Aorta (tissue), 5 donors: ENCODE data around the gene ESF1. TPM values are rescaled to one million over a fixed set of nuclear protein-coding genes. Genes with fewer than 3 reads are reported as not detected.
A peak's percentile ranks its signal among the peaks of the same experiment; 100 is the strongest.

Source experiments
- ATAC-seq: fragments of 200-7000 bp; cut with Tn5 transposase; one replicate; pipeline ENCODE4 v1.9.1; 2022; ENCODE audit warnings: moderate library complexity; ENCODE audit not compliant: low FRiP score
- DNase-seq, 2 donors: peaks; one replicate each; pipeline ENCODE4 v3.0.0-alpha.2; 2020
- H3K27ac ChIP-seq, 2 donors: one replicate each; pipeline ENCODE4 v1.5.1; 2013; ENCODE audit warnings: low read length in 2 of 2, mild to moderate bottlenecking in 2 of 2, moderate library complexity in 2 of 2, control low read depth in 1 of 2, inconsistent platforms in 1 of 2, low read depth in 1 of 2
- H3K27me3 ChIP-seq, 2 donors: one replicate each; pipeline ENCODE4 v1.6.1; 2013; ENCODE audit warnings: control low read depth in 1 of 2, low read length in 1 of 2, mild to moderate bottlenecking in 1 of 2, moderate library complexity in 1 of 2; ENCODE audit not compliant: insufficient read depth in 2 of 2, control insufficient read depth in 1 of 2
- H3K36me3 ChIP-seq, 2 donors: one replicate each; pipeline ENCODE4 v1.6.1; 2013; ENCODE audit warnings: control low read depth in 1 of 2, low read length in 1 of 2, mild to moderate bottlenecking in 1 of 2; ENCODE audit not compliant: insufficient read depth in 2 of 2, control insufficient read depth in 1 of 2
- H3K4me1 ChIP-seq, 2 donors: one replicate each; pipeline ENCODE4 v1.6.1; 2013; ENCODE audit warnings: low read length in 2 of 2, control low read depth in 1 of 2, mild to moderate bottlenecking in 1 of 2, moderate library complexity in 1 of 2; ENCODE audit not compliant: insufficient read depth in 2 of 2, control insufficient read depth in 1 of 2
- H3K4me3 ChIP-seq, 2 donors: one replicate each; pipeline ENCODE4 v1.5.1; 2013; ENCODE audit warnings: low read length in 2 of 2, control low read depth in 1 of 2, mild to moderate bottlenecking in 1 of 2
- H3K9me3 ChIP-seq: one replicate; pipeline ENCODE4 v1.6.1; 2013; ENCODE audit warnings: mild to moderate bottlenecking, low read length; ENCODE audit not compliant: control insufficient read depth
- WGBS, 2 donors: extraction: QIAGEN DNeasy Blood & Tissue Kit; methylation state at CpG; one replicate each; pipeline ENCODE4 v1.1.7; 2013; 5-methylcytosine and 5-hydroxymethylcytosine counted together
- intact Hi-C, 2 donors: fragments of 100-400 bp; cut with DNase I; formaldehyde crosslinking; loops; one replicate each; pipeline versions ENCODE4 v1.14.2 to v1.15.0; 2022
- polyA plus RNA-seq, 2 donors: library from polyadenylated mRNA; stranded (reverse); fragments of 200-250 nt; gene quantifications; one replicate each; pipeline ENCODE4 v1.2.3, GENCODE V29; 2013
- total RNA-seq, 2 donors: library from RNA; stranded (reverse); fragmentation: NEBNext Ultra II Directional; extraction: Animal tissue kit (Norgen Biotek cat#: 25700); gene quantifications; one replicate each; pipeline ENCODE4 v1.2.1, GENCODE V29; 2021
- donor health status: healthy with polysubstance abuse.
- donor health status: Bipolar disorder and iron deficiency.
- donor health status: DM: no; HTN: no; CAD: no.
- donor health status: DM: no; HTN: no; CAD: no.
- donor health status: DM: yes; HTN: yes; CAD: no.

ESF1 gene
- total and polyA plus RNA-seq, 4 donors = 6.8 to 18.2 (median 14.3) TPM

GRCh38 chr20:13816757-13817156 lies 32.0 kb upstream of the ESF1 start:
- Histone ChIP-seq H3K27ac (no peak overlapping the region), H3K4me1 (no peaks in the 10 kb centered on the region), H3K36me3 (peaks cover 3 to 6% of the 10 kb centered on the region in 2 donors), H3K27me3 (no peaks in the 10 kb centered on the region), H3K4me3 (no peak overlapping the region), H3K9me3 (peaks cover 1% of the 10 kb centered on the region)
- intact Hi-C loops = no loop called here
- ATAC-seq = no peak
- DNase-seq = no peak
- 74 to 77% methylated on average over 3 of the region's 3 CpGs for WGBS, 2 donors

DNA sequence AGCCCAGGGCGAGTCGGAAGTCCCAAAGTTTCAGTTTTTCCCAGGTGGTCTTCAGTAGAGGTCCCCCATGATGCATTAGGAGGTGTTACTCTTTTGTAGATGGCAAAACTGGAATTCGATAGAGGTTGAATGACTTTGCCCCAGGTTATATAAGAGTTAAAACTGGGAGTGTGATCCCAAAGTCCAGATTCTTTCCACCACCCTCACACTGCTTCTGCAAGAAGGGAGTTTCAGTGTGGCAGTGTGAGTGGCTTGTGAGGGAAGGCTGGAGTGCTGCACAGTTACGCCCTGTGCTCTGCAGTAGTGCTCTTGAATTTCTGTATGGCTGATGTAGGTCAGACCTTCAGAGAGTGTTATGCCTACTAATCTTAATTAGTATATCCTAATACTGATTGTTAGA lies 30.0 kb upstream of the ESF1 start:
- DNase-seq (no peak), ATAC-seq (no peak)
- H3K9me3 ChIP-seq = no peaks in the 10 kb centered on the region
- H3K36me3 ChIP-seq = peaks cover 10 to 14% of the 10 kb centered on the region in 2 donors
- intact Hi-C loops = no loop called here
- no peak overlapping the region for H3K4me3 ChIP-seq
- no peaks in the 10 kb centered on the region for H3K27me3 ChIP-seq
- 81 to 84% methylated on average over 4 of the region's 4 CpGs for WGBS, 2 donors
- H3K27ac ChIP-seq = no peak overlapping the region
- H3K4me1 ChIP-seq = no peaks in the 10 kb centered on the region

DNA sequence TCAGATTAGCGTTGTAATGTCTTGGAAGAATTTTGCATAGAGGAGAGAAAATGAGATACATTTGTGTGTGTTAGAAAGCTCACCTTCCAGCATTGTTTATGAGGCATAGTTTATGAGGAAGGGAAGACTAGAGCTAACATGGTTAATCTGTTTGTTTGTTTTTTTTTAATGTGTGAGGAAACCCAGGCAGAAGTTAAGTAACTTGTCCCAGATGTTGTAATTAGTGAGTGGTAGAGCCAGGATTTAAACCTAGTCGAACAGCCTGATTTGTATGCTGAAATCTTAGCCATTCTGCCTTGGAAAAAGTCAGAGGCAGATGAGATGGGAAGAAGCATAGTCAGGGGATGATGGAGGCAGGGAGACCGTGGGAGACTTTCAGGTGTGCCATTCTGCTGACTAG lies 29.2 kb upstream of the ESF1 start:
- no peaks in the 10 kb centered on the region for H3K9me3 ChIP-seq
- H3K27me3 ChIP-seq = no peaks in the 10 kb centered on the region
- peaks cover 17 to 18% of the 10 kb centered on the region in 2 donors for H3K36me3 ChIP-seq
- no peak overlapping the region for H3K4me3 ChIP-seq
- 50 to 67% methylated on average over 3 of the region's 3 CpGs for WGBS, 2 donors
- no peak for DNase-seq
- no peak for ATAC-seq
- H3K27ac ChIP-seq = no peak overlapping the region
- intact Hi-C loops = no loop called here
- no peaks in the 10 kb centered on the region for H3K4me1 ChIP-seq

- Histone ChIP-seq H3K4me1 (no peaks in the 10 kb centered on the region), H3K9me3 (no peaks in the 10 kb centered on the region), H3K27ac (no peak overlapping the region), H3K4me3 (no peak overlapping the region), H3K36me3 (peaks cover 18 to 20% of the 10 kb centered on the region in 2 donors), H3K27me3 (no peaks in the 10 kb centered on the region)
- ATAC-seq (no peak), DNase-seq (no peak)
- intact Hi-C loops = no loop called here
Measured at GRCh38 chr20:13810446-13810845, 25.7 kb upstream of the ESF1 start.

DNA sequence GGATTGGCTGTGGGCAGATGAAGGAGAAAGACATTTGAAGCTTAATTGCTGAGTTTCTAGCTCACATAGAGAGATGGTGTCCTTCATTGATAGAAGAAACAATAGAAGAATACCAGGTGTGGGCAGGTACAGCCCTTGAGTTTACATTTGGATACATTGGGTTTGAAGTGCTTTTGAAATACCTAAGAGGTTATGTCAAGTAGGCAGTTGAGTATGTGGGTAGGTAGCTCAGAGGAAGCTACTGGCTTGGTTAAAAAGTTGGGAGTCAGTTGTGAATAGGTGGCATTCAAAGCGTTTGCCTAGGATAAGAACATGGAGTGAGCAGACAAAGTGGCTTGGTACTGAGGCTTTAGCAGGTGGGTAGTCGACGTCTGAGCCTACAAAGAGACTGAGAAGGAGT lies 25.1 kb upstream of the ESF1 start:
- DNase-seq (no peak), ATAC-seq (no peak)
- intact Hi-C loops = no loop called here
- 92 to 94% methylated on average over 3 of the region's 3 CpGs for WGBS, 2 donors
- Histone ChIP-seq H3K27ac (no peak overlapping the region), H3K36me3 (peaks cover 16 to 20% of the 10 kb centered on the region in 2 donors), H3K27me3 (no peaks in the 10 kb centered on the region), H3K4me3 (no peak overlapping the region), H3K9me3 (no peaks in the 10 kb centered on the region), H3K4me1 (no peaks in the 10 kb centered on the region)

- Histone ChIP-seq H3K9me3 (no peaks in the 10 kb centered on the region), H3K27ac (no peak overlapping the region), H3K27me3 (no peaks in the 10 kb centered on the region), H3K4me1 (no peaks in the 10 kb centered on the region), H3K4me3 (no peak overlapping the region), H3K36me3 (peaks cover 16 to 18% of the 10 kb centered on the region in 2 donors)
- ATAC-seq (no peak), DNase-seq (no peak)
- 91 to 93% methylated on average over 2 of the region's 2 CpGs for WGBS, 2 donors
- intact Hi-C loops = no loop called here
Measured at GRCh38 chr20:13809373-13809772, 24.7 kb upstream of the ESF1 start.

- Histone ChIP-seq H3K27ac (no peak overlapping the region), H3K9me3 (no peaks in the 10 kb centered on the region), H3K4me3 (no peak overlapping the region), H3K4me1 (no peaks in the 10 kb centered on the region), H3K36me3 (peaks cover 2 to 3% of the 10 kb centered on the region in 2 donors), H3K27me3 (no peaks in the 10 kb centered on the region)
- WGBS, 2 donors = 3 to 4% methylated on average over 7 of the region's 7 CpGs
- ATAC-seq (peak; percentile 74), DNase-seq (peak; percentile 84 to 86)
- intact Hi-C loops = no loop called here
Measured at GRCh38 chr20:13800728-13801134, 16.0 kb upstream of the ESF1 start.

DNA sequence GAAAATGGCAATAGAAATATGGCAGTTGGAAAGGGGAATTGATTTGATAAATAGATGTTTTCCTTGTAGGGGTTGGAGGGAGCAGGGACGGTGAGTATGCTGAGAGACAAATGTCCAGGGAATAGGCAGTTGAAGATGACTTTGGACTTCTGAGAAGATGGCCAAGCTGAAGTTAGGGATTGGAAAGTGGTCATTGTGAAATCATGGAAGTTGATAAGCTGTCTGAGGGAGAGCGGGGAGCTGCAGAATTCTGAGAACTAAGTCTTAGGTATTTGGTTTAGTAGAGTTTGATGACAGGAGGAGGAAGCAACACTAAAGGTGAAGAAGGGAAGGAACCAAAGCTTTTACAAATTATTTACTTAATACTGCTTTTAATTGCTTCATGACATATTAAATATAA lies 15.3 kb upstream of the ESF1 start:
- H3K9me3 ChIP-seq = no peaks in the 10 kb centered on the region
- no peaks in the 10 kb centered on the region for H3K27me3 ChIP-seq
- ATAC-seq (no peak), DNase-seq (no peak)
- WGBS, 2 donors = 87% methylated on average over 2 of the region's 2 CpGs
- intact Hi-C loops = no loop called here
- H3K36me3 ChIP-seq = peaks cover 2 to 3% of the 10 kb centered on the region in 2 donors
- peak overlapping the region in 1 of 2 donors; percentile 44 for H3K27ac ChIP-seq
- no peaks in the 10 kb centered on the region for H3K4me1 ChIP-seq
- H3K4me3 ChIP-seq = no peak overlapping the region

- H3K27me3 ChIP-seq = no peaks in the 10 kb centered on the region
- H3K4me3 ChIP-seq = no peak overlapping the region
- WGBS, 2 donors = 73 to 84% methylated on average over 5 of the region's 5 CpGs
- DNase-seq = no peak
- peaks cover 0 to 3% of the 10 kb centered on the region in 2 donors for H3K36me3 ChIP-seq
- H3K4me1 ChIP-seq = no peaks in the 10 kb centered on the region
- no peak for ATAC-seq
- no peaks in the 10 kb centered on the region for H3K9me3 ChIP-seq
- intact Hi-C loops = no loop called here
- no peak overlapping the region for H3K27ac ChIP-seq
Measured at GRCh38 chr20:13799040-13799439, 14.3 kb upstream of the ESF1 start.
